ENCODE measurements around the gene MED16. TPM values are rescaled to one million over a fixed set of nuclear protein-coding genes. Genes with fewer than 3 reads are reported as not detected.

The MED16 gene
- polyA plus RNA-seq, 3 donors, result 20.7 to 37.4 (median 32.8) TPM

- no peak overlapping the region for H3K27ac Mint-ChIP-seq
- Histone ChIP-seq H2AFZ (ENCODE audit: insufficient read depth, low read depth, low read length, poor library complexity, severe bottlenecking) (no peak overlapping the region), H3K4me3 (replicated peaks in 1 of 3; ENCODE audit: low read depth in 2 of 3, low read length in 3 of 3) (no peak overlapping the region), H3K79me2 (ENCODE audit: insufficient read depth, low read length) (peaks cover 5% of the 10 kb centered on the region), H3K36me3 (replicated peaks in 1 of 2; ENCODE audit: control insufficient read depth in 1 of 2, insufficient read depth in 2 of 2, low read length in 2 of 2) (peaks cover 33 to 49% of the 10 kb centered on the region in 2 donors), H3K27me3 (ENCODE audit: control insufficient read depth in 2 of 2, insufficient read depth in 2 of 2, low read length in 2 of 2) (no peaks in the 10 kb centered on the region), H3K9me3 (replicated peaks in 1 of 2; ENCODE audit: control insufficient read depth in 1 of 2, insufficient read depth in 1 of 2, low read length in 2 of 2) (no peaks in the 10 kb centered on the region), H4K20me1 (ENCODE audit: insufficient read depth, low read length) (peaks cover 68% of the 10 kb centered on the region), H3K9ac (ENCODE audit: insufficient read depth, low read length, poor library complexity, severe bottlenecking) (no peak overlapping the region), H3K27ac (ENCODE audit: low read depth in 1 of 2, low read length in 2 of 2) (no peak overlapping the region), H3K4me2 (replicated peaks; ENCODE audit: extremely low read depth, low read length, poor library complexity, severe bottlenecking) (no peak overlapping the region), H3K4me1 (ENCODE audit: control insufficient read depth in 1 of 2, insufficient read depth in 2 of 2, low read length in 2 of 2) (peaks cover 2 to 6% of the 10 kb centered on the region in 2 donors)
- no peak for DNase-seq
- H3K9me3 Mint-ChIP-seq, result no peaks in the 10 kb centered on the region
- H3K36me3 Mint-ChIP-seq, result peaks cover 32 to 63% of the 10 kb centered on the region in 2 donors
- peaks cover 0 to 3% (median 2%) of the 10 kb centered on the region in 3 donors for H3K27me3 Mint-ChIP-seq (ENCODE audit: low read depth in 3 of 3)
- H3K4me1 Mint-ChIP-seq, result peaks cover 9% of the 10 kb centered on the region
- intact Hi-C loops (cut with micrococcal nuclease), result no loop called here
- no peak overlapping the region for H3K4me3 Mint-ChIP-seq
- TF ChIP-seq, protein P1, sequence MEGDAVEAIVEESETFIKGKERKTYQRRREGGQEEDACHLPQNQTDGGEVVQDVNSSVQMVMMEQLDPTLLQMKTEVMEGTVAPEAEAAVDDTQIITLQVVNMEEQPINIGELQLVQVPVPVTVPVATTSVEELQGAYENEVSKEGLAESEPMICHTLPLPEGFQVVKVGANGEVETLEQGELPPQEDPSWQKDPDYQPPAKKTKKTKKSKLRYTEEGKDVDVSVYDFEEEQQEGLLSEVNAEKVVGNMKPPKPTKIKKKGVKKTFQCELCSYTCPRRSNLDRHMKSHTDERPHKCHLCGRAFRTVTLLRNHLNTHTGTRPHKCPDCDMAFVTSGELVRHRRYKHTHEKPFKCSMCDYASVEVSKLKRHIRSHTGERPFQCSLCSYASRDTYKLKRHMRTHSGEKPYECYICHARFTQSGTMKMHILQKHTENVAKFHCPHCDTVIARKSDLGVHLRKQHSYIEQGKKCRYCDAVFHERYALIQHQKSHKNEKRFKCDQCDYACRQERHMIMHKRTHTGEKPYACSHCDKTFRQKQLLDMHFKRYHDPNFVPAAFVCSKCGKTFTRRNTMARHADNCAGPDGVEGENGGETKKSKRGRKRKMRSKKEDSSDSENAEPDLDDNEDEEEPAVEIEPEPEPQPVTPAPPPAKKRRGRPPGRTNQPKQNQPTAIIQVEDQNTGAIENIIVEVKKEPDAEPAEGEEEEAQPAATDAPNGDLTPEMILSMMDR (IDR thresholded peaks at IDR 0.05), result no peak
- 92% methylated on average over 15 of the region's 20 CpGs for WGBS (ENCODE audit: insufficient coverage)
Observed at GRCh38 chr19:898663-899062, 5.7 kb upstream of the MED16 start.

DNA sequence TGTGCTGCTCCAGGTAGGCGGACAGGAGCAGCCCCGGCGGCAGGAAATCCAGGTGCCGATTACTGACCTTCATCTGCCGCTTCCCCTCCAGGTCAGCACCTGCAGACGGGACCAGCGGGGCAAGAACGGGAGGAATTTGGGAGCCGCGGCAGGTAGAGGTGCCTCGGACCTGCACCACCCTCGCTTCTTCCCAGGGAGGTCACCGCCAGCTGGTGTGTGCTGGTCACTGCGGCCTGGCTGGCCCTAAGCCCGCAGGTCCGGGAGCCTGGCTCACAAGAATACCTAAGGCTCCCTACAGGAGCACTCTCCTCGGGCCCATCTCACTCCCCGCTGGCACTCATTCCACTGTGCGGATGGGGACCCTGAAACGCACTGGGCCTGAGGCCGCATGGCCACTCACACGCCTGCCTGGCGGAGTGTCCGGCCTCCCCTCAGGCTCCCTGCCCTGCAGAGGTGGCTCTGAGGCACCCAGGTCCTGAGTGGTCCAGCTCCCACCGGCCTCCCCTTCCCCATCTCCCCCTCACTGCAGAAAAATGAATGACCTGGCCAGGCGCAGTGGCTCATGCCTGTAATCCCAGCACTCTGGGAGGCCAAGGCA lies 4.6 kb upstream of the MED16 start:
- Histone ChIP-seq H3K27ac (ENCODE audit: low read depth in 1 of 2, low read length in 2 of 2) (no peak overlapping the region), H3K4me1 (ENCODE audit: control insufficient read depth in 1 of 2, insufficient read depth in 2 of 2, low read length in 2 of 2) (peaks cover 6 to 11% of the 10 kb centered on the region in 2 donors), H2AFZ (ENCODE audit: insufficient read depth, low read depth, low read length, poor library complexity, severe bottlenecking) (no peak overlapping the region), H3K36me3 (replicated peaks in 1 of 2; ENCODE audit: control insufficient read depth in 1 of 2, insufficient read depth in 2 of 2, low read length in 2 of 2) (peaks cover 33 to 49% of the 10 kb centered on the region in 2 donors), H3K79me2 (ENCODE audit: insufficient read depth, low read length) (peaks cover 3% of the 10 kb centered on the region), H3K9ac (ENCODE audit: insufficient read depth, low read length, poor library complexity, severe bottlenecking) (no peak overlapping the region), H4K20me1 (ENCODE audit: insufficient read depth, low read length) (peaks cover 58% of the 10 kb centered on the region), H3K4me3 (replicated peaks in 1 of 3; ENCODE audit: low read depth in 2 of 3, low read length in 3 of 3) (no peak overlapping the region), H3K4me2 (replicated peaks; ENCODE audit: extremely low read depth, low read length, poor library complexity, severe bottlenecking) (no peak overlapping the region), H3K27me3 (ENCODE audit: control insufficient read depth in 2 of 2, insufficient read depth in 2 of 2, low read length in 2 of 2) (no peaks in the 10 kb centered on the region), H3K9me3 (replicated peaks in 1 of 2; ENCODE audit: control insufficient read depth in 1 of 2, insufficient read depth in 1 of 2, low read length in 2 of 2) (no peaks in the 10 kb centered on the region)
- Mint-ChIP-seq H3K4me1 (peaks cover 13% of the 10 kb centered on the region), H3K36me3 (peaks cover 32 to 54% of the 10 kb centered on the region in 2 donors), H3K27me3 (ENCODE audit: low read depth in 3 of 3) (peaks cover 0 to 3% (median 2%) of the 10 kb centered on the region in 3 donors), H3K4me3 (no peak overlapping the region), H3K27ac (peak overlapping the region in 1 of 7 donors; percentile 56), H3K9me3 (no peaks in the 10 kb centered on the region)
- no peak for DNase-seq
- 98% methylated on average over 25 of the region's 26 CpGs for WGBS (ENCODE audit: insufficient coverage)
- intact Hi-C loops (cut with micrococcal nuclease), result no loop called here
- TF ChIP-seq, protein P1 (IDR thresholded peaks at IDR 0.05), result peak; percentile 29
